GM12875 (cell line): ENCODE data around the gene MVB12B.

Experiments used
- H3K4me3 ChIP-seq: one replicate; pipeline ENCODE4 v1.5.1; 2011; ENCODE audit warnings: low read depth, low read length, control low read depth
- TF ChIP-seq, protein P1 (sequence below): IDR thresholded peaks from 2 replicates; pipeline ENCODE4 v1.5.1; 2011; ENCODE audit warnings: low read depth, mild to moderate bottlenecking, control low read depth, inconsistent platforms, low read length, moderate library complexity, borderline replicate concordance; ENCODE audit not compliant: insufficient read depth

Gene MVB12B

DNA sequence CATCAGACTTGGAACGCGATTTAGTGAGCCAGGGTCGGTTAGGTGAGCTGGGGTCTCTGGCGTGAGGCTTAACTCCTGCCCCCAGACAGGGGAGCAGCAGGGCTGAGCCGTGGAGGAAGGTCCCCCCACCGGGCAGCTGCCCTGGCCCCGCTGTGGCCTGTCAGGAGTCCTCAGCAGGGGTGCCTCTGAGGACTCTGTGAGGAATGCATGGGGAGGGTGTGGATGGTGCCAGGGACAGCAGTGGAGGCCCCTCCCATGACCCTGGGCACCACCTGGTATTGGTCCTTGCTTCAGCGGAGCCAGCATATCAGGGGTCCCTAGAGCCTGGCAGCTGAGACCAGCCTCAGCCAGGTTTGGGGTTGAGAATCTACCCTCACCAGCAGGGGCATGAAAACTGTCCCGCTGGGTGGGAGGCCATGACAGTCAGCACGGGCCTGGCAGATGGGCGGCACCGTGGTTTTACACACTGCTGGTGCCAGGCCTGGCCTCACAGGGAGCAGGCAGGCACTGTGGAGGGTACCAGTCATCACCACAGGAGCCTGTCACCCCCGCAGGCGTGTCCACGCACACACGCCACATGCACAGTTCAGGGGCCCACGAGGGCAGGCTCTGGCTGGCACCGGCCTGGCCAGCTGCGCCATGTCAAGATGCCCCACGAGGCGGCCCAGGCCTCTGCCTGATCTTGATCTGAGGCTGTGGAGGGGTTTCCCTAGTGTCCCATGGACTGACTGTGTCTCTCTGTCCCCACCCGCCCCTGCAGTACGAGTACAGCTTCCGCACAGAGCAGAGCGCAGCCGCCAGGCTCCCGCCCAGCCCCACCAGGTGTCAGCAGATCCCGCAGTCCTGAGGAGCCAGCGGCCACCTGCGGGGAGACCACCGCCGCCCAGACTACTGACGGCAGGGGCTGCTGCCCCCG is 176.0 kb downstream of the MVB12B start:
- H3K4me3 ChIP-seq, result no peak overlapping the region
- TF ChIP-seq, protein P1, sequence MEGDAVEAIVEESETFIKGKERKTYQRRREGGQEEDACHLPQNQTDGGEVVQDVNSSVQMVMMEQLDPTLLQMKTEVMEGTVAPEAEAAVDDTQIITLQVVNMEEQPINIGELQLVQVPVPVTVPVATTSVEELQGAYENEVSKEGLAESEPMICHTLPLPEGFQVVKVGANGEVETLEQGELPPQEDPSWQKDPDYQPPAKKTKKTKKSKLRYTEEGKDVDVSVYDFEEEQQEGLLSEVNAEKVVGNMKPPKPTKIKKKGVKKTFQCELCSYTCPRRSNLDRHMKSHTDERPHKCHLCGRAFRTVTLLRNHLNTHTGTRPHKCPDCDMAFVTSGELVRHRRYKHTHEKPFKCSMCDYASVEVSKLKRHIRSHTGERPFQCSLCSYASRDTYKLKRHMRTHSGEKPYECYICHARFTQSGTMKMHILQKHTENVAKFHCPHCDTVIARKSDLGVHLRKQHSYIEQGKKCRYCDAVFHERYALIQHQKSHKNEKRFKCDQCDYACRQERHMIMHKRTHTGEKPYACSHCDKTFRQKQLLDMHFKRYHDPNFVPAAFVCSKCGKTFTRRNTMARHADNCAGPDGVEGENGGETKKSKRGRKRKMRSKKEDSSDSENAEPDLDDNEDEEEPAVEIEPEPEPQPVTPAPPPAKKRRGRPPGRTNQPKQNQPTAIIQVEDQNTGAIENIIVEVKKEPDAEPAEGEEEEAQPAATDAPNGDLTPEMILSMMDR, result no peak

DNA sequence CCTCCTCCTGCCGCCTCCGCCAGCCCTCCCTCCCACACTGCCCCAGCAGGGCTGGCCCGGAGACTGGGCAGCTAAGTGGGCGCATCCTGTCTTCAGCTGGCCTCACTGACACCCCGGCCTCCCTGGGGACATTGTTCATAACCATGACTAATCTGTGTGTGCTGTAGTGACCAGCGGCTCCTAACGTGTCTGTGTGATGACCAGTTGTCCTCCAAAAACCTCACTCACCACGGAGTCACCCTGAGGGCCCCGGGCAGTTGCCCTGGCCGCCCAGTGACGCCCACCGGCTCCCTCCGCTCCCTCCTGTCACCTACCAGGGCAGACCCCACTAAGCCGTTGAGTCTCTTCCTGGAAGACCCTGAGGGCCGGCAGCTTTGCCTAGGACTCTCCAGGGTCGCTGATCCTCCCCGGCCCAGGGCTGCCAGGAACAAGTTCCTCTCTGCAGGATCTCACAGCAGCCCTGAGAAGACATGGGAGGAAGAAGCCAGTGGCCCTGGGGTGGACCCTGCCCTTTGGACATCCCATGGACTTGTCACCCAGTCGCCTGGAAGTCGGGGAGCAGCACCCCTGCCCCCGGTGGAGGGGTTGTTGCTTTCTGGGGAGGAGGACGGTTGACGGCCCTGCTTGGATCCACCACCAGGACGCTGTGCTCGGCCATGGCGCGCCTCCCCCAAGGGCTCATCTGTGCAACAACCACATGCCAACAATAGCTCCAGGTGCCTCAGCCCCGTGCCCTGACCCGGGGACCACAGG is 176.9 kb downstream of the MVB12B start:
- TF ChIP-seq, protein P1, result no peak
- no peak overlapping the region for H3K4me3 ChIP-seq

DNA sequence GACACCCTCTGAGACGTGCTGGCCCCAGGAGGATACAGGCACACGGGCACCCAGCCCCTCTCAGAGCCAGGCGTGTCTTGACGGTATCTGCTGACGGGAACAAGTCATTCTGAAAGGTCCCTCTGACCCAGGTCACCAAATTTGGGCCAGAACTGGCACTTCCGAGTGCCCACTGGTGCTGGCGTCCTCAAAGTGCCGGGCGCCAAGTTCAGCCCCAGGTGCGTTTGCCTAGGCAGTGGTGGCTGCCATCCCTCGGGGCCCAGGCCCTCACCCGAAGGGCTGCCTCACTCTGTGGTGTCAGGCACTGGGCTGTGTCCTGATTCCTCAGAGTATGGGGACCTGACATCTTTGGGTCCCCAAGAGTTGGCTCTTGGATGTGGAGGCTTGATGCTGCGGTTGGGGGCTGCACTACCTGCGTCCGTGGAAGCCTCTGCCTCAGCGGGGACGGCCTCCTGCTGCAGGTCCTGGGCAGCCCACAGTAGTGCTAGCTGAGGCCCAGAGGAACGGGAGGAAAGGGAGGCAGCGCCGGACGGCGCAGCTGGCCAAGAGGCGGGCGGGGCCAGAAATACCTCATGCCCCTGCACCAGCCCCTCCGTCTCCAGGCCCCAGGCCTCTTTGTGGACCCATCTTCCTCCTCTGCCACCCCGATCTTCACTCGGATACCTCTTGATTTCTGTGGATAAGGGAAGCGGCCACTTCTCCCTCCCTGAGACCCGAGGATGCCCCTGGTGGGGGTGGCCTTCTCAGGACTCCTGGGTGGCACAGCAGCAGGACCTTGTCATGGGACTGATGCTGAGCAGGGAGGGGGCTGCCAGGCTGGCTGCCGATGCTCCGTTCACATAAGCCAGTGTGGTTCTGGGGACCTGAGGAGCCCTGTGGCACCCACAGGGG is 177.7 kb downstream of the MVB12B start:
- TF ChIP-seq, protein P1, result no peak
- no peak overlapping the region for H3K4me3 ChIP-seq

DNA sequence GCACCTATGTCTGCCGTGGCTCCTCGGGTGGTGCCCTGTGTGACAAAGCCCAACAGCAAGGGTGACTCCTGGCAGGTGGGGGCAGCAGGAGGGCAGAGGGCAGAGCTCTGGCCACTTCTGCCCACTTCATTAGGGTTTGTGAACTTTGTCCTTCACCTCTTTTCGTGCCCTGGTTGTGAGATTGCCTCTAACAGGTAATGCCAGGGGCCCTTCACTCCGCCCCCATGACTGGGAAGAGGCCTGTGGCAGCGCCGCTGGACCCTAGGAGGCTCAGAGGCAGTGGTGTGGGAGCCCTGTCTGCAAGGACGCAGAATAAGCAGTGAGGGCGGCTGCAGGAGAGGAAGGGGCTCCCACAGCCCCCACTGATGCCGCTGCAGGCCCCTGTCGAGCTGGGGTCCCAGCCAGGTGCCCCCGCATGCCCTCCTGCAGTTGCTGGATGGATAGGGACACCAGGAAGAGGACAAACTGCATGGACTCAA is 178.4 kb downstream of the MVB12B start:
- TF ChIP-seq, protein P1, result no peak

DNA sequence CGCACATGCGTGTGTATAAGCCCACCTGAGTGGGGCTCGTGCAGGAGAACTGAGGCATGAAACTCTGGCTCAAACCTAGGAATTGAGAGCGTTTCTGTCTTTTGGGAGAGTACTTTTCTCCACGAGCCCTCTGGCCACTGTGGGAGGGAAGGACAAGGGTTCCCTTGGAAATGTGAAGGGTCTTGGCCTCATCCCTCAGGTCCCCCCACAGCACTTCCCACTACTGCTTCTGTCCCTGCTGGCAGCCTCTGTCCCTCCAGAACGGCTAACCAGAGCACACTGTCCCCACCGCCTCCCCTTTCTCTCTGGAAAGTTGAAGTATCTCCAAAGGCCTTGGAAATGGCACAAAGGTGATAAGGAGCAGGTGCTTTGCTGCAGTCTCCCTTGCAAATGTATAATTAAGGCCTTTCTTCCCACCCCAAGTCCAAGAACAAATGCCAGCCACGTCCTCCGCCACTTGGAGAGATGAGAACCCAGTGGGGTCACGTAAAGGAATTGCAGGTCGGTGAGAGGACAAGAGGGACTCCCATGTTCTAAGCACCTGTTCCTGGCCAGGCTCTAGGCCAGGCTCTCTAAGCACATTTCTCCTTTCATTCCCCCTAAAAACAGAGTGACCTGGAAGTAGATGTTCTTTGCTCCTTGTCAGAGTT is 179.2 kb downstream of the MVB12B start:
- H3K4me3 ChIP-seq, result no peak overlapping the region
- TF ChIP-seq, protein P1, result no peak

More for the DNA sequence above, 178.4 kb downstream of the MVB12B start:
- H3K4me3 ChIP-seq, result no peak overlapping the region
